Fibroblast of peridontal ligament (primary cell): ENCODE results near the gene KIZ.
"Not testable (repeated sequence)": the region's sequence is repeated elsewhere in the genome, so short reads cannot be mapped to it uniquely, and the experiment has no call there.

Source experiments
- DNase-seq: peaks from one replicate; pipeline ENCODE4 v3.0.0-alpha.2; 2010; ENCODE audit errors: extremely low read depth

The KIZ gene

GRCh38 chr20:21137078-21137477, 11.2 kb downstream of the KIZ start:
- DNase-seq = no peak

- no peak for DNase-seq
Observed at GRCh38 chr20:21139881-21140566, 14.1 kb downstream of the KIZ start.

GRCh38 chr20:21141825-21142224, 15.9 kb downstream of the KIZ start:
- DNase-seq = no peak

GRCh38 chr20:21143194-21143890, 17.5 kb downstream of the KIZ start:
- no peak for DNase-seq

GRCh38 chr20:21145424-21145823, 19.5 kb downstream of the KIZ start:
- no peak for DNase-seq

GRCh38 chr20:21146215-21146614, 20.3 kb downstream of the KIZ start:
- DNase-seq = no peak

- peak; percentile 26 for DNase-seq
Observed at GRCh38 chr20:21147593-21147992, 21.7 kb downstream of the KIZ start.

GRCh38 chr20:21149344-21149743, 23.5 kb downstream of the KIZ start:
- DNase-seq = no peak

- no peak for DNase-seq
Observed at GRCh38 chr20:21151791-21152190, 25.9 kb downstream of the KIZ start.

- no peak for DNase-seq
Observed at GRCh38 chr20:21154692-21155091, 28.8 kb downstream of the KIZ start.

- DNase-seq = no peak
Observed at GRCh38 chr20:21155268-21155667, 29.4 kb downstream of the KIZ start.

GRCh38 chr20:21156266-21156665, 30.4 kb downstream of the KIZ start:
- DNase-seq = peak; percentile 57

GRCh38 chr20:21157006-21157405, 31.1 kb downstream of the KIZ start:
- DNase-seq = no peak

GRCh38 chr20:21159658-21160380, 33.9 kb downstream of the KIZ start:
- no peak for DNase-seq

GRCh38 chr20:21161926-21162325, 36.0 kb downstream of the KIZ start:
- no peak for DNase-seq

- DNase-seq = no peak
Observed at GRCh38 chr20:21162631-21163030, 36.7 kb downstream of the KIZ start.

GRCh38 chr20:21166801-21167200, 40.9 kb downstream of the KIZ start:
- DNase-seq = no peak

GRCh38 chr20:21167261-21167660, 41.4 kb downstream of the KIZ start:
- DNase-seq = no peak

GRCh38 chr20:21168061-21168460, 42.2 kb downstream of the KIZ start:
- DNase-seq = not testable (repeated sequence)

- no peak for DNase-seq
Observed at GRCh38 chr20:21172626-21173025, 46.7 kb downstream of the KIZ start.

- DNase-seq = no peak
Observed at GRCh38 chr20:21173485-21173884, 47.6 kb downstream of the KIZ start.

GRCh38 chr20:21174516-21175239, 48.8 kb downstream of the KIZ start:
- DNase-seq = no peak
